HEK293 (cell line): ENCODE data around the gene IFNL4.

Experiments
- HOXA7 ChIP-seq: sonication (generic); formaldehyde crosslinking; IDR thresholded peaks from 2 replicates; pipeline ENCODE4 v1.8.1; 2022; ENCODE audit warnings: missing genetic modification reagents, borderline replicate concordance
- ZNF2 ChIP-seq: fragments of 450-650 bp; formaldehyde crosslinking; IDR thresholded peaks from 2 replicates; pipeline ENCODE4 v1.5.1; 2016; ENCODE audit warnings: missing biosample characterization, missing genetic modification characterization
- ZNF398 ChIP-seq: fragments of 450-650 bp; formaldehyde crosslinking; IDR thresholded peaks from 2 replicates; pipeline ENCODE4 v1.5.1; 2017; ENCODE audit warnings: missing biosample characterization, missing genetic modification characterization
- TF ChIP-seq, protein P1 (sequence below): fragments of 450-650 bp; formaldehyde crosslinking; IDR thresholded peaks from 2 replicates; pipeline ENCODE4 v1.5.1; 2016; ENCODE audit warnings: missing biosample characterization, missing genetic modification characterization
- TF ChIP-seq, protein P2 (sequence below): fragments of 450-650 bp; IDR thresholded peaks from 2 replicates; pipeline ENCODE4 v1.5.1; 2018; ENCODE audit warnings: missing biosample characterization, missing genetic modification characterization

- TF ChIP-seq, protein P1, sequence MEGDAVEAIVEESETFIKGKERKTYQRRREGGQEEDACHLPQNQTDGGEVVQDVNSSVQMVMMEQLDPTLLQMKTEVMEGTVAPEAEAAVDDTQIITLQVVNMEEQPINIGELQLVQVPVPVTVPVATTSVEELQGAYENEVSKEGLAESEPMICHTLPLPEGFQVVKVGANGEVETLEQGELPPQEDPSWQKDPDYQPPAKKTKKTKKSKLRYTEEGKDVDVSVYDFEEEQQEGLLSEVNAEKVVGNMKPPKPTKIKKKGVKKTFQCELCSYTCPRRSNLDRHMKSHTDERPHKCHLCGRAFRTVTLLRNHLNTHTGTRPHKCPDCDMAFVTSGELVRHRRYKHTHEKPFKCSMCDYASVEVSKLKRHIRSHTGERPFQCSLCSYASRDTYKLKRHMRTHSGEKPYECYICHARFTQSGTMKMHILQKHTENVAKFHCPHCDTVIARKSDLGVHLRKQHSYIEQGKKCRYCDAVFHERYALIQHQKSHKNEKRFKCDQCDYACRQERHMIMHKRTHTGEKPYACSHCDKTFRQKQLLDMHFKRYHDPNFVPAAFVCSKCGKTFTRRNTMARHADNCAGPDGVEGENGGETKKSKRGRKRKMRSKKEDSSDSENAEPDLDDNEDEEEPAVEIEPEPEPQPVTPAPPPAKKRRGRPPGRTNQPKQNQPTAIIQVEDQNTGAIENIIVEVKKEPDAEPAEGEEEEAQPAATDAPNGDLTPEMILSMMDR = peak; percentile 76
- TF ChIP-seq ZNF398 (tag by site-specific recombination) (no peak), HOXA7 (CRISPR knock-in tag) (no peak), ZNF2 (tag by site-specific recombination) (0 out of 2 replicates have a peak, but pooled peaks have one; percentile 31)
- TF ChIP-seq, protein P2, sequence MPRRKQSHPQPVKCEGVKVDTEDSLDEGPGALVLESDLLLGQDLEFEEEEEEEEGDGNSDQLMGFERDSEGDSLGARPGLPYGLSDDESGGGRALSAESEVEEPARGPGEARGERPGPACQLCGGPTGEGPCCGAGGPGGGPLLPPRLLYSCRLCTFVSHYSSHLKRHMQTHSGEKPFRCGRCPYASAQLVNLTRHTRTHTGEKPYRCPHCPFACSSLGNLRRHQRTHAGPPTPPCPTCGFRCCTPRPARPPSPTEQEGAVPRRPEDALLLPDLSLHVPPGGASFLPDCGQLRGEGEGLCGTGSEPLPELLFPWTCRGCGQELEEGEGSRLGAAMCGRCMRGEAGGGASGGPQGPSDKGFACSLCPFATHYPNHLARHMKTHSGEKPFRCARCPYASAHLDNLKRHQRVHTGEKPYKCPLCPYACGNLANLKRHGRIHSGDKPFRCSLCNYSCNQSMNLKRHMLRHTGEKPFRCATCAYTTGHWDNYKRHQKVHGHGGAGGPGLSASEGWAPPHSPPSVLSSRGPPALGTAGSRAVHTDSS = no peak
Observed at GRCh38 chr19:39212375-39212742, 36.3 kb downstream of the IFNL4 start.
